Skin of body (tissue), 2 donors: ENCODE data around the gene COX20. TPM values are rescaled to one million over a fixed set of nuclear protein-coding genes. Genes with fewer than 3 reads are reported as not detected.

Experiments
- DNase-seq: peaks from one replicate; lab custom pipeline; 2025; lab: John Stamatoyannopoulos, UW
- total RNA-seq: library from RNA; depleted of rRNA; stranded (reverse); fragments of >200 nt; gene quantifications from one replicate; pipeline ENCODE4 v1.2.3, GENCODE V29; 2014

COX20 gene
- total RNA-seq, 1 donor from 2014 or later = 18.7 TPM

GRCh38 chr1:244851546-244852231 is 16.2 kb downstream of the COX20 start:
- no peak for DNase-seq

GRCh38 chr1:244852694-244853093 is 17.2 kb downstream of the COX20 start:
- DNase-seq = no peak

GRCh38 chr1:244854166-244854565 is 18.7 kb downstream of the COX20 start:
- DNase-seq = no peak

- no peak for DNase-seq
These were observed 19.6 kb downstream of the COX20 start for GRCh38 chr1:244854865-244855578.

GRCh38 chr1:244857761-244858160 is 22.3 kb downstream of the COX20 start:
- DNase-seq = no peak

- no peak for DNase-seq
These were observed 22.9 kb downstream of the COX20 start for GRCh38 chr1:244858357-244858756.

- DNase-seq = no peak
These were observed 24.6 kb downstream of the COX20 start for GRCh38 chr1:244860078-244860477.

GRCh38 chr1:244860914-244861610 is 25.6 kb downstream of the COX20 start:
- DNase-seq = no peak

GRCh38 chr1:244861683-244862082 is 26.2 kb downstream of the COX20 start:
- no peak for DNase-seq

- DNase-seq = no peak
These were observed 26.9 kb downstream of the COX20 start for GRCh38 chr1:244862354-244862698.

- peak; percentile 93 for DNase-seq
These were observed 27.4 kb downstream of the COX20 start for GRCh38 chr1:244862699-244863490.

GRCh38 chr1:244863491-244864252 is 28.2 kb downstream of the COX20 start:
- DNase-seq = no peak

GRCh38 chr1:244864253-244865027 is 29.0 kb downstream of the COX20 start, which contains the start of gene HNRNPU:
Gene HNRNPU, minus strand, starts transcription at chr1:244864543. Its CDS starts 236 bp downstream, at chr1:244864307.
- DNase-seq = peak; percentile 99

- DNase-seq = no peak
These were observed 29.5 kb downstream of the COX20 start for GRCh38 chr1:244865028-244865371.

- no peak for DNase-seq
These were observed 30.4 kb downstream of the COX20 start for GRCh38 chr1:244865820-244866219.

GRCh38 chr1:244866355-244866754 is 30.9 kb downstream of the COX20 start:
- no peak for DNase-seq

- no peak for DNase-seq
These were observed 33.3 kb downstream of the COX20 start for GRCh38 chr1:244868484-244869363.

GRCh38 chr1:244869364-244869827 is 33.9 kb downstream of the COX20 start:
- DNase-seq = no peak

GRCh38 chr1:244869950-244870349 is 34.5 kb downstream of the COX20 start:
- no peak for DNase-seq
